GM12878 (cell line): ENCODE data around the gene ELAVL3. TPM values are rescaled to one million over a fixed set of nuclear protein-coding genes. Genes with fewer than 3 reads are reported as not detected.

Experiments
- CHD2 ChIP-seq: IDR thresholded peaks from 2 replicates; pipeline ENCODE4 v1.6.1; 2011; ENCODE audit warnings: low read depth, low read length, improper control_type of control experiment, borderline replicate concordance
- CHD4 ChIP-seq: fragments of 200-600 bp; sonication (generic); IDR thresholded peaks from 2 replicates; pipeline ENCODE4 v1.6.1; 2016; ENCODE audit warnings: mild to moderate bottlenecking
- GATAD2B ChIP-seq: fragments of 450-650 bp; conservative IDR thresholded peaks from 2 replicates; pipeline ENCODE4 v1.6.1; 2017; ENCODE audit warnings: low read depth, mild to moderate bottlenecking, moderate library complexity
- HDAC6 ChIP-seq: fragments of 200-600 bp; sonication (generic); IDR thresholded peaks from one replicate; pipeline ENCODE4 v1.8.0; 2017; ENCODE audit warnings: antibody characterized with exemption; ENCODE audit not compliant: unreplicated experiment
- IKZF1 ChIP-seq: fragments of 450-650 bp; conservative IDR thresholded peaks from 2 replicates; pipeline ENCODE4 v1.6.1; 2017; ENCODE audit warnings: antibody characterized with exemption, mild to moderate bottlenecking
- NFXL1 ChIP-seq: fragments of 450-650 bp; IDR thresholded peaks from 2 replicates; pipeline ENCODE4 v1.6.1; 2017; ENCODE audit warnings: antibody characterized with exemption, mild to moderate bottlenecking, borderline replicate concordance
- NR2F1 ChIP-seq: fragments of 450-650 bp; conservative IDR thresholded peaks from 2 replicates; pipeline ENCODE4 v1.6.1; 2017; ENCODE audit warnings: mild to moderate bottlenecking
- NRF1 ChIP-seq: conservative IDR thresholded peaks from 2 replicates; pipeline ENCODE4 v1.6.1; 2011; ENCODE audit warnings: mild to moderate bottlenecking, low read depth, low read length, improper control_type of control experiment
- PAX5 ChIP-seq: IDR thresholded peaks from 2 replicates; pipeline ENCODE4 v1.6.1; 2011; ENCODE audit warnings: low read depth, low read length, borderline replicate concordance
- RAD21 ChIP-seq: IDR thresholded peaks from 2 replicates; pipeline ENCODE4 v1.6.1; 2011; ENCODE audit warnings: mild to moderate bottlenecking, low read depth, low read length, moderate library complexity; ENCODE audit not compliant: insufficient read depth
- RELA ChIP-seq: fragments of 450-650 bp; IDR thresholded peaks from 2 replicates; pipeline ENCODE4 v1.8.0; 2014; ENCODE audit warnings: borderline replicate concordance; ENCODE audit not compliant: partially characterized antibody
- RUNX3 ChIP-seq: IDR thresholded peaks from 2 replicates; pipeline ENCODE4 v1.6.1; 2012; ENCODE audit warnings: low read length, inconsistent platforms
- TAF1 ChIP-seq: IDR thresholded peaks from 2 replicates; pipeline ENCODE4 v1.6.1; 2011; ENCODE audit warnings: mild to moderate bottlenecking, low read depth, low read length, borderline replicate concordance
- YY1 ChIP-seq: IDR thresholded peaks from 2 replicates; pipeline ENCODE4 v1.6.1; 2011; ENCODE audit warnings: low read depth, mild to moderate bottlenecking, low read length
- ZNF24 ChIP-seq: fragments of 450-650 bp; IDR thresholded peaks from 2 replicates; pipeline ENCODE4 v1.6.1; 2017; ENCODE audit warnings: antibody characterized with exemption, mild to moderate bottlenecking
- polyA plus RNA-seq, 11 experiments: library from polyadenylated mRNA; depleted of rRNA in 4 of 11; unstranded in 6 of 11; stranded (reverse) in 5 of 11; fragments of >200 nt; fragmentation: Nextera tagmentation in 4 of 11; fragmentation: Illumina TruSeq in 1 of 11; extraction: Ambion mirVana in 4 of 11; extraction: Trizol in 1 of 11; gene quantifications; 1 replicate in 1 of 11; 2 replicates in 10 of 11; pipeline versions ENCODE4 v1.2.1 to v1.2.3, GENCODE V29; 2011 to 2016; ENCODE audit warnings: inconsistent platforms in 2 of 11, missing spikeins in 2 of 11, low read depth in 1 of 11
- total RNA-seq, 4 experiments: library from RNA; depleted of rRNA in 3 of 4; stranded (reverse); fragments of >200 nt in 3 of 4; fragmentation: Illumina TruSeq in 1 of 4; extraction: Trizol in 1 of 4; gene quantifications; 2 replicates each; pipeline versions ENCODE4 v1.2.1 to v1.2.3, GENCODE V29; 2013 to 2021
- TF ChIP-seq, protein P1 (sequence below): IDR thresholded peaks from 2 replicates; pipeline ENCODE4 v1.6.1; 2012; ENCODE audit warnings: low read depth, low read length, improper control_type of control experiment
- TF ChIP-seq, protein P2 (sequence below): fragments of 450-650 bp; IDR thresholded peaks from 2 replicates; pipeline ENCODE4 v1.6.1; 2017; ENCODE audit warnings: borderline replicate concordance
- TF ChIP-seq, protein P3 (sequence below): fragments of 450-650 bp; IDR thresholded peaks from 2 replicates; pipeline ENCODE4 v1.6.1; 2017; ENCODE audit warnings: mild to moderate bottlenecking, low read depth, inconsistent platforms; ENCODE audit not compliant: poor library complexity, severe bottlenecking
- TF ChIP-seq, protein P4 (sequence below): IDR thresholded peaks from 2 replicates; pipeline ENCODE4 v1.6.1; 2011; ENCODE audit warnings: borderline replicate concordance, low read depth, mild to moderate bottlenecking, moderate library complexity, low read length; ENCODE audit not compliant: insufficient read depth, poor library complexity, severe bottlenecking

The ELAVL3 gene
- total and polyA plus RNA-seq, 10 of the 15 experiments (the other 5 are each of a cell fraction or from before 2014, with no cell fraction given): under 0.01 to 0.05 (median 0.01) TPM; not detected in 7

DNA sequence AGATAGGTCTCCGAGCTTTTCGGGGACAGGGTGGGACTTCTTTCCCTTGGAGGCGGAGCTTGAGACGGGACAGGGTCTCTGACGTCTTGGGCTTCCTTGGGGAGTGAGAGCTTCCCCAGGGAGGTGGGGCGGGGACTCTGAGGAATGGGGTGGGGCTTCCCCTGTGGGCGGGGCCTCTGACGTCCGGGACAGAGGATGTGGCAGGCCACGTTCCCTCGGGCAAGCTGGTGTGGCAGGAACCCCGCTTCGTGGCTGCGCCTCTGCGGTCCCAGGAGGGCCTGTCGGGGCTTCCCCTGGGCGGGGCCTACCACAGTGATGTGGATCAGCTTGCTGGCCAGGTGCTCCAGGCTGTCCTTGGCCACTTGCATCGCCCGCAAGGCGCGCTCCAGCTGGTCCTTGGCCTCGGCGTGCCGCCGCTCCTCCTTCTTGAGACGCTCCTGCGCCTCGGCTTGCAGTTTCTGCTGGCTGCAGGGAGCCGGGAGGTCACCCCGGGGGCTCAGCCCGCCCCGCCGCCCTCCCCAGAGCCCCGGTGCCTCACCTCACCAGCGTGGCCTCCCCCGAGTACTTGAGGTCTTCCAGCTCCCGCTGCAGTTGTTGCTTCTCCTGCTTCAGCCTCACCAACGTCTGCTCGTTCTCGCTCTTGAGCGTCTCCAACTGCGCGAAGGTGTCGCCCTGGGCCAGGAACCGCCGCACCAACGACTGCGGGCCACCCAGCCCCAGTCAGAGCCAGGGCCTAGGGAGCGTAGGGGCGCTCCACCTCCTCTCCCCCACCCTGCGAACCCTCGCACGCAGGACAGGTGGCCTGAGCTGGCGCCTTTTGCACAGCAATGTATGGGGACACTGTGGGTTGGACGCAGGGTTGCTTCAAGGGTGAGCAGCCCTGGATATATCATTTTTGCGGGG lies 58.4 kb downstream of the ELAVL3 start (continued):
- no peak for TF ChIP-seq TAF1
- peak; percentile 51 for TF ChIP-seq GATAD2B
- TF ChIP-seq ZNF24: no peak
- no peak for TF ChIP-seq RELA
- TF ChIP-seq, protein P1, sequence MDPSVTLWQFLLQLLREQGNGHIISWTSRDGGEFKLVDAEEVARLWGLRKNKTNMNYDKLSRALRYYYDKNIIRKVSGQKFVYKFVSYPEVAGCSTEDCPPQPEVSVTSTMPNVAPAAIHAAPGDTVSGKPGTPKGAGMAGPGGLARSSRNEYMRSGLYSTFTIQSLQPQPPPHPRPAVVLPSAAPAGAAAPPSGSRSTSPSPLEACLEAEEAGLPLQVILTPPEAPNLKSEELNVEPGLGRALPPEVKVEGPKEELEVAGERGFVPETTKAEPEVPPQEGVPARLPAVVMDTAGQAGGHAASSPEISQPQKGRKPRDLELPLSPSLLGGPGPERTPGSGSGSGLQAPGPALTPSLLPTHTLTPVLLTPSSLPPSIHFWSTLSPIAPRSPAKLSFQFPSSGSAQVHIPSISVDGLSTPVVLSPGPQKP: no peak
- 0 out of 2 replicates have a peak, but pooled peaks have one; percentile 24 for TF ChIP-seq NR2F1
- TF ChIP-seq, protein P2, sequence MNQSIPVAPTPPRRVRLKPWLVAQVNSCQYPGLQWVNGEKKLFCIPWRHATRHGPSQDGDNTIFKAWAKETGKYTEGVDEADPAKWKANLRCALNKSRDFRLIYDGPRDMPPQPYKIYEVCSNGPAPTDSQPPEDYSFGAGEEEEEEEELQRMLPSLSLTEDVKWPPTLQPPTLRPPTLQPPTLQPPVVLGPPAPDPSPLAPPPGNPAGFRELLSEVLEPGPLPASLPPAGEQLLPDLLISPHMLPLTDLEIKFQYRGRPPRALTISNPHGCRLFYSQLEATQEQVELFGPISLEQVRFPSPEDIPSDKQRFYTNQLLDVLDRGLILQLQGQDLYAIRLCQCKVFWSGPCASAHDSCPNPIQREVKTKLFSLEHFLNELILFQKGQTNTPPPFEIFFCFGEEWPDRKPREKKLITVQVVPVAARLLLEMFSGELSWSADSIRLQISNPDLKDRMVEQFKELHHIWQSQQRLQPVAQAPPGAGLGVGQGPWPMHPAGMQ: no peak
- no peak for TF ChIP-seq YY1
- TF ChIP-seq RAD21: no peak
- peak; percentile 50; the same call in 1 of the 2 replicates for TF ChIP-seq IKZF1
- TF ChIP-seq, protein P3, sequence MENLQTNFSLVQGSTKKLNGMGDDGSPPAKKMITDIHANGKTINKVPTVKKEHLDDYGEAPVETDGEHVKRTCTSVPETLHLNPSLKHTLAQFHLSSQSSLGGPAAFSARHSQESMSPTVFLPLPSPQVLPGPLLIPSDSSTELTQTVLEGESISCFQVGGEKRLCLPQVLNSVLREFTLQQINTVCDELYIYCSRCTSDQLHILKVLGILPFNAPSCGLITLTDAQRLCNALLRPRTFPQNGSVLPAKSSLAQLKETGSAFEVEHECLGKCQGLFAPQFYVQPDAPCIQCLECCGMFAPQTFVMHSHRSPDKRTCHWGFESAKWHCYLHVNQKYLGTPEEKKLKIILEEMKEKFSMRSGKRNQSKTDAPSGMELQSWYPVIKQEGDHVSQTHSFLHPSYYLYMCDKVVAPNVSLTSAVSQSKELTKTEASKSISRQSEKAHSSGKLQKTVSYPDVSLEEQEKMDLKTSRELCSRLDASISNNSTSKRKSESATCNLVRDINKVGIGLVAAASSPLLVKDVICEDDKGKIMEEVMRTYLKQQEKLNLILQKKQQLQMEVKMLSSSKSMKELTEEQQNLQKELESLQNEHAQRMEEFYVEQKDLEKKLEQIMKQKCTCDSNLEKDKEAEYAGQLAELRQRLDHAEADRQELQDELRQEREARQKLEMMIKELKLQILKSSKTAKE: no peak
- TF ChIP-seq, protein P4, sequence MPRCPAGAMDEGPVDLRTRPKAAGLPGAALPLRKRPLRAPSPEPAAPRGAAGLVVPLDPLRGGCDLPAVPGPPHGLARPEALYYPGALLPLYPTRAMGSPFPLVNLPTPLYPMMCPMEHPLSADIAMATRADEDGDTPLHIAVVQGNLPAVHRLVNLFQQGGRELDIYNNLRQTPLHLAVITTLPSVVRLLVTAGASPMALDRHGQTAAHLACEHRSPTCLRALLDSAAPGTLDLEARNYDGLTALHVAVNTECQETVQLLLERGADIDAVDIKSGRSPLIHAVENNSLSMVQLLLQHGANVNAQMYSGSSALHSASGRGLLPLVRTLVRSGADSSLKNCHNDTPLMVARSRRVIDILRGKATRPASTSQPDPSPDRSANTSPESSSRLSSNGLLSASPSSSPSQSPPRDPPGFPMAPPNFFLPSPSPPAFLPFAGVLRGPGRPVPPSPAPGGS: peak; percentile 23
- no peak for TF ChIP-seq NFXL1
- peak; percentile 72; the same call in 1 of the 2 replicates for TF ChIP-seq PAX5
- TF ChIP-seq RUNX3: peak; percentile 71
- TF ChIP-seq CHD2: peak; percentile 43; the same call in 1 of the 2 replicates
- TF ChIP-seq NRF1: no peak
- no peak for TF ChIP-seq CHD4
- TF ChIP-seq HDAC6: peak; percentile 70
